ENCODE data around the gene ZNRD2. TPM values are rescaled to one million over a fixed set of nuclear protein-coding genes. Genes with fewer than 3 reads are reported as not detected.

ZNRD2 gene
- total RNA-seq, 4 donors from 2014 or later: 16.5 to 25.7 (median 25.4) TPM

DNA sequence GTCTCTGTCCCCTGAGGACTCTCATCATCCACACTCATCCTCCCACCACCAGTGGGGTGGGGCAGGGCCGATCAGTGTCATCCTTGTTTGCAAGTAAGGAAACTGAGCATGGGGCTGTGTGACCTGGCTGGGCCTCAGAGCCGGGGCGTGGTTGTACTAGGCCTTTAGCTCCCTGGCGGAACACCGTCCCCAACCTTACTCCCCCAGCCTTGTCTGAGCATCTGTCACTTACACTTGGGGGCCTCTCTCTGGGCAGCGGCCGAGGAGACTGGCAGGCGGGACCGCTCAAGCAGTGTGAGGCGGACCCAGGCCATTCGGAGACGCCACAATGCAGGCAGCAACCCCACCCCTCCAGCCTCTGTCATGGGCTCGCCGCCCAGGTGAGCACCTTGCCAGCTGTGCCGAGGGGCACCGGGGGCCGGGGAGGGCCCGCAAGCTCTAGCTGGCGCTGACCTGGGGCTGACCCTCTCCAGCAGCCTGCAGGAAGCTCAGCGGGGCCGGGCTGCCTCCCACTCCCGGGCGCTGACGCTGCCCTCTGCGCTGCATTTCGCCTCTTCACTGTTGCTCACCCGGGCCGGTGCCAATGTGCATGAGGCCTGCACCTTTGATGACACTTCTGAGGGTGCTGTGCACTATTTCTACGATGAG lies 49.1 kb downstream of the ZNRD2 start:
- no peak for DNase-seq
- H3K27me3 ChIP-seq: no peaks in the 10 kb centered on the region
- H3K9me3 ChIP-seq: no peaks in the 10 kb centered on the region
- peaks cover 0 to 74% (median 0%) of the 10 kb centered on the region in 3 donors for H3K36me3 ChIP-seq
- no peak overlapping the region for H3K4me3 ChIP-seq
- H3K27ac ChIP-seq: no peak overlapping the region
- TF ChIP-seq, protein P1, sequence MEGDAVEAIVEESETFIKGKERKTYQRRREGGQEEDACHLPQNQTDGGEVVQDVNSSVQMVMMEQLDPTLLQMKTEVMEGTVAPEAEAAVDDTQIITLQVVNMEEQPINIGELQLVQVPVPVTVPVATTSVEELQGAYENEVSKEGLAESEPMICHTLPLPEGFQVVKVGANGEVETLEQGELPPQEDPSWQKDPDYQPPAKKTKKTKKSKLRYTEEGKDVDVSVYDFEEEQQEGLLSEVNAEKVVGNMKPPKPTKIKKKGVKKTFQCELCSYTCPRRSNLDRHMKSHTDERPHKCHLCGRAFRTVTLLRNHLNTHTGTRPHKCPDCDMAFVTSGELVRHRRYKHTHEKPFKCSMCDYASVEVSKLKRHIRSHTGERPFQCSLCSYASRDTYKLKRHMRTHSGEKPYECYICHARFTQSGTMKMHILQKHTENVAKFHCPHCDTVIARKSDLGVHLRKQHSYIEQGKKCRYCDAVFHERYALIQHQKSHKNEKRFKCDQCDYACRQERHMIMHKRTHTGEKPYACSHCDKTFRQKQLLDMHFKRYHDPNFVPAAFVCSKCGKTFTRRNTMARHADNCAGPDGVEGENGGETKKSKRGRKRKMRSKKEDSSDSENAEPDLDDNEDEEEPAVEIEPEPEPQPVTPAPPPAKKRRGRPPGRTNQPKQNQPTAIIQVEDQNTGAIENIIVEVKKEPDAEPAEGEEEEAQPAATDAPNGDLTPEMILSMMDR (IDR thresholded peaks at IDR 0.05): no peak
- TF ChIP-seq POLR2A (IDR thresholded peaks at IDR 0.05): no peak
- peaks cover 0 to 14% (median 13%) of the 10 kb centered on the region in 4 donors for H3K4me1 ChIP-seq

- Histone ChIP-seq H3K9me3 (no peaks in the 10 kb centered on the region), H3K27ac (no peak overlapping the region), H3K36me3 (peaks cover 0 to 87% (median 0%) of the 10 kb centered on the region in 3 donors), H3K27me3 (no peaks in the 10 kb centered on the region), H3K4me3 (no peak overlapping the region), H3K4me1 (peaks cover 0 to 14% (median 13%) of the 10 kb centered on the region in 4 donors)
- no peak for DNase-seq
- TF ChIP-seq, protein P1 (IDR thresholded peaks at IDR 0.05): no peak
- no peak for TF ChIP-seq POLR2A (IDR thresholded peaks at IDR 0.05)
These were observed 50.4 kb downstream of the ZNRD2 start for GRCh38 chr11:65620666-65621065.

GRCh38 chr11:65621460-65621859 lies 51.2 kb downstream of the ZNRD2 start:
- H3K36me3 ChIP-seq: peaks cover 0 to 95% (median 0%) of the 10 kb centered on the region in 3 donors
- H3K27me3 ChIP-seq: no peaks in the 10 kb centered on the region
- TF ChIP-seq, protein P1 (IDR thresholded peaks at IDR 0.05): no peak
- TF ChIP-seq POLR2A (IDR thresholded peaks at IDR 0.05): no peak
- peaks cover 0 to 11% (median 10%) of the 10 kb centered on the region in 4 donors for H3K4me1 ChIP-seq
- no peaks in the 10 kb centered on the region for H3K9me3 ChIP-seq
- no peak overlapping the region for H3K27ac ChIP-seq
- H3K4me3 ChIP-seq: no peak overlapping the region
- no peak for DNase-seq

Small RNA genes lying within 50 kb of the gene (small RNA-seq; reads per million reads assigned to genes)
- 0 reads per million in 2 donors for gene AP001362.1

Other genes starting within 250 kb of the ZNRD2 start
- 10 to 100 TPM; 25.0 to 47.0 (median 39.5) TPM for gene DPF2, start 236.6 kb upstream of the ZNRD2 start, total RNA-seq
- 10 to 100 TPM in 1 of 4 donors, 1 to 10 TPM in 3; 3.3 to 11.7 (median 7.7) TPM for gene TIGD3, start 215.7 kb upstream of the ZNRD2 start, total RNA-seq
- gene SLC25A45, start 187.8 kb upstream of the ZNRD2 start, total RNA-seq: 10 to 100 TPM; 23.3 to 50.6 (median 40.2) TPM
- gene FRMD8, start 183.8 kb upstream of the ZNRD2 start, total RNA-seq: 100 to 1,000 TPM in 2 of 4 donors, 10 to 100 TPM in 2; 51.2 to 115 (median 102) TPM
- gene NEAT1, start 147.7 kb upstream of the ZNRD2 start, total RNA-seq: 1,000 to 10,000 TPM in 2 of 4 donors, 100 to 1,000 TPM in 2; 705 to 1,411 (median 1,064) TPM
- gene MALAT1, start 71.4 kb upstream of the ZNRD2 start, total RNA-seq: over 10,000 TPM; 10,683 to 28,425 (median 19,356) TPM
- 10 to 100 TPM; 73.4 to 88.1 (median 79.0) TPM for gene SCYL1, start 45.4 kb upstream of the ZNRD2 start, total RNA-seq
- gene LTBP3, start 12.1 kb upstream of the ZNRD2 start, total RNA-seq: 100 to 1,000 TPM in 1 of 4 donors, 10 to 100 TPM in 3; 42.0 to 150 (median 88.3) TPM
- gene FAM89B, start 2.1 kb downstream of the ZNRD2 start, total RNA-seq: 10 to 100 TPM; 30.8 to 44.6 (median 32.4) TPM
- 100 to 1,000 TPM in 3 of 4 donors, 10 to 100 TPM in 1; 65.2 to 163 (median 121) TPM for gene EHBP1L1, start 5.6 kb downstream of the ZNRD2 start, total RNA-seq
- gene KCNK7, start 25.3 kb downstream of the ZNRD2 start, total RNA-seq: 1 to 10 TPM in 3 of 4 donors, not detected in 1; 1.5 to 3.5 (median 2.5) TPM
- gene MAP3K11, start 43.7 kb downstream of the ZNRD2 start, total RNA-seq: 100 to 1,000 TPM; 106 to 209 (median 150) TPM
- 100 to 1,000 TPM in 1 of 4 donors, 10 to 100 TPM in 3; 60.2 to 106 (median 81.3) TPM for gene PCNX3, start 45.3 kb downstream of the ZNRD2 start, total RNA-seq
- gene SIPA1, start 67.6 kb downstream of the ZNRD2 start, total RNA-seq: 10 to 100 TPM; 18.0 to 48.7 (median 24.7) TPM
- 10 to 100 TPM; 46.6 to 86.9 (median 59.7) TPM for gene RELA, start 92.4 kb downstream of the ZNRD2 start, total RNA-seq
- gene KAT5, start 141.8 kb downstream of the ZNRD2 start, total RNA-seq: 100 to 1,000 TPM in 1 of 4 donors, 10 to 100 TPM in 3; 55.9 to 137 (median 80.3) TPM
- gene RNASEH2C, start 150.3 kb downstream of the ZNRD2 start, total RNA-seq: 10 to 100 TPM; 27.2 to 98.2 (median 35.4) TPM
- 10 to 100 TPM; 14.9 to 35.8 (median 35.0) TPM for gene AP5B1, start 210.5 kb downstream of the ZNRD2 start, total RNA-seq
- 10 to 100 TPM; 14.9 to 33.2 (median 29.8) TPM for gene OVOL1, start 216.6 kb downstream of the ZNRD2 start, total RNA-seq